Keratinocyte (primary cell): ENCODE data around the gene EGR4.

Source experiments
- CTCF ChIP-seq, 3 experiments: IDR thresholded peaks in 1 of 3; conservative IDR thresholded peaks in 1 of 3; optimal IDR thresholded peaks in 1 of 3; 2 replicates in 2 of 3; 3 replicates in 1 of 3; pipeline versions ENCODE3 to v1.5.1; 2011; ENCODE audit warnings: low read length in 3 of 3, mild to moderate bottlenecking in 3 of 3, moderate library complexity in 2 of 3, control low read depth in 1 of 3, inconsistent platforms in 1 of 3; ENCODE audit not compliant: insufficient read depth in 2 of 3; ENCODE audit errors: extremely low read depth in 1 of 3
- EZH2 ChIP-seq: IDR thresholded peaks from one replicate; pipeline ENCODE4 v1.6.1; 2012; ENCODE audit warnings: inconsistent platforms, mild to moderate bottlenecking, low read length, moderate library complexity

GRCh38 chr2:73339201-73339600, 45.9 kb upstream of the EGR4 start:
- TF ChIP-seq EZH2 (no peak), CTCF (optimal IDR thresholded peaks at IDR 0.05 in 1 of 3, IDR thresholded peaks at IDR 0.05 in 1 of 3, conservative IDR thresholded peaks at IDR 0.05 in 1 of 3; ENCODE audit: extremely low read depth in 1 of 3, insufficient read depth in 2 of 3, low read length in 3 of 3) (no peak)
